ENCODE data around the gene TLX3. TPM values are rescaled to one million over a fixed set of nuclear protein-coding genes. Genes with fewer than 3 reads are reported as not detected.

TLX3 gene
- polyA plus RNA-seq, 1 donor (not counting 4 experiments of a cell fraction or from before 2014, with no cell fraction given) = not detected

GRCh38 chr5:171272996-171273970, 35.8 kb upstream of the TLX3 start:
- Histone ChIP-seq H3K9ac (ENCODE audit: control insufficient read depth, extremely low read depth, insufficient read depth, low read length) (no peak overlapping the region), H3K36me3 (ENCODE audit: control insufficient read depth in 2 of 2, extremely low read depth in 1 of 2, insufficient read depth in 2 of 2, low read length in 2 of 2) (no peaks in the 10 kb centered on the region), H3K27ac (ENCODE audit: control insufficient read depth, insufficient read depth, low read length) (no peak overlapping the region), H3K4me1 (ENCODE audit: control insufficient read depth, extremely low read depth, insufficient read depth, low read length) (no peaks in the 10 kb centered on the region), H3K27me3 (ENCODE audit: control insufficient read depth, extremely low read depth, insufficient read depth, low read length) (no peaks in the 10 kb centered on the region), H3K9me1 (ENCODE audit: control insufficient read depth, extremely low read depth, insufficient read depth, low read length) (no peaks in the 10 kb centered on the region), H3K4me2 (ENCODE audit: control insufficient read depth, extremely low read depth, insufficient read depth, low read depth, low read length) (no peak overlapping the region), H4K20me1 (ENCODE audit: control insufficient read depth, extremely low read depth, insufficient read depth, low read length) (no peaks in the 10 kb centered on the region), H2AFZ (ENCODE audit: control insufficient read depth, low read length) (no peak overlapping the region), H3K4me3 (ENCODE audit: control insufficient read depth in 2 of 3, extremely low read depth in 1 of 3, insufficient read depth in 2 of 3, low read depth in 1 of 3, low read length in 3 of 3) (no peak overlapping the region), H3K9me3 (ENCODE audit: control insufficient read depth, low read depth, low read length) (no peaks in the 10 kb centered on the region), H3K79me2 (ENCODE audit: control insufficient read depth, insufficient read depth, low read length) (no peaks in the 10 kb centered on the region)
- dilution Hi-C loops (cut with MboI; ENCODE audit: extremely low pct_ligation_motif_present, low sequenced_read_pairs) = no loop called here
- no peak for DNase-seq (ENCODE audit: low read depth, low spot score)
- no peak for FAIRE-seq
- TF ChIP-seq CTCF (optimal IDR thresholded peaks at IDR 0.05 in 1 of 3, IDR thresholded peaks at IDR 0.05 in 1 of 3, conservative IDR thresholded peaks at IDR 0.05 in 1 of 3; ENCODE audit: extremely low read depth in 1 of 3, insufficient read depth in 2 of 3, low read length in 3 of 3) = peak; percentile 18 to 65 (median 40)
- no peak for TF ChIP-seq EZH2 (IDR thresholded peaks at IDR 0.05; ENCODE audit: low read length)

- dilution Hi-C loops (cut with MboI; ENCODE audit: extremely low pct_ligation_motif_present, low sequenced_read_pairs) = no loop called here
- H3K9ac ChIP-seq (ENCODE audit: control insufficient read depth, extremely low read depth, insufficient read depth, low read length) = no peak overlapping the region
- H3K4me3 ChIP-seq (ENCODE audit: control insufficient read depth in 2 of 3, extremely low read depth in 1 of 3, insufficient read depth in 2 of 3, low read depth in 1 of 3, low read length in 3 of 3) = no peak overlapping the region
Measured at GRCh38 chr5:171275841-171276544, 33.1 kb upstream of the TLX3 start.

More at GRCh38 chr5:171275841-171276544, 33.1 kb upstream of the TLX3 start:
- Histone ChIP-seq H4K20me1 (ENCODE audit: control insufficient read depth, extremely low read depth, insufficient read depth, low read length) (no peaks in the 10 kb centered on the region), H3K9me1 (ENCODE audit: control insufficient read depth, extremely low read depth, insufficient read depth, low read length) (no peaks in the 10 kb centered on the region), H3K79me2 (ENCODE audit: control insufficient read depth, insufficient read depth, low read length) (no peaks in the 10 kb centered on the region), H3K4me1 (ENCODE audit: control insufficient read depth, extremely low read depth, insufficient read depth, low read length) (no peaks in the 10 kb centered on the region), H3K4me2 (ENCODE audit: control insufficient read depth, extremely low read depth, insufficient read depth, low read depth, low read length) (no peak overlapping the region), H3K27ac (ENCODE audit: control insufficient read depth, insufficient read depth, low read length) (no peak overlapping the region), H3K9me3 (ENCODE audit: control insufficient read depth, low read depth, low read length) (no peaks in the 10 kb centered on the region), H3K27me3 (ENCODE audit: control insufficient read depth, extremely low read depth, insufficient read depth, low read length) (no peaks in the 10 kb centered on the region), H2AFZ (ENCODE audit: control insufficient read depth, low read length) (no peak overlapping the region), H3K36me3 (ENCODE audit: control insufficient read depth in 2 of 2, extremely low read depth in 1 of 2, insufficient read depth in 2 of 2, low read length in 2 of 2) (no peaks in the 10 kb centered on the region)
- DNase-seq (ENCODE audit: low read depth, low spot score) = no peak
- FAIRE-seq = no peak
- TF ChIP-seq CTCF (optimal IDR thresholded peaks at IDR 0.05 in 1 of 3, IDR thresholded peaks at IDR 0.05 in 1 of 3, conservative IDR thresholded peaks at IDR 0.05 in 1 of 3; ENCODE audit: extremely low read depth in 1 of 3, insufficient read depth in 2 of 3, low read length in 3 of 3) (no peak), EZH2 (IDR thresholded peaks at IDR 0.05; ENCODE audit: low read length) (no peak)

Measured in keratinocyte (primary cell).